Measurements from ENCODE around the gene MEIKIN.
"Not testable (repeated sequence)": the region's sequence is repeated elsewhere in the genome, so short reads cannot be mapped to it uniquely, and the experiment has no call there.

MEIKIN gene

DNA sequence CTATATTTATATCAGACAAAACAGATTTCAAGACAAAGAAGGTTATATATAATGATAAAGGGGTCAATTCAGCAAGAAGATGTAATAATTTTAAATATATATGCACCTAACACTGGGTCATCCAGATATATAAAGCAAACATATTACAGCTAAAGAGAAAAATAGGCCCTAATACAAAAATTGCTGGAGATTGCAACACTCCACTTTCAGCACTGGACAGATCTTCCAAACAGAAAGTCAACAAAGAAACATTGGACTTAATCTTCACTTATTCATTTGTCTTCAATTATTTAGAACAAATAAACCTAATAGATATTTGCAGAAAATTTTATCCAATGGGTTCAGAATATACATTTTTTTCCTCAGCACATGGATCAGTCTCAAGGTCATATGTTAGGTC is 45.8 kb downstream of the MEIKIN start:
- DNase-seq: no peak

DNA sequence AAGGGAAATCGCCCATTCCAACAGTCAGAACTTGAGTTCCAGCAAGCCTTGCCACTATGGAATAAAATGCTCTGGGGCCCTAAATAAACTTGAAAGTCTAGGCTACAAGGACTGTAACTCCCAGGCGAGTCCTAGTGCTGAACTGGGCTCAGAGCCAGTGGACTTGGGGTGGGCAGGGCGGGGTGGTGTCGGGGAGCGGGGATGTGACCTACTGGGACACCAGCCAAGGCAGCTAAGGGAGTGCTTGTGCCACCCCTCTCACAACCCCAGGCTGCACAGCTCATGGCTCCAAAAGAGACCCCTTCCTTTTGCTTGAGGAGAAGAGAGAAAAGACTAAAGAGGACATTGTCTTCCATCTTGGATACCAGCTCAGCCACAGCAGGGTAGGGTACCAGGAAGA is 61.5 kb downstream of the MEIKIN start:
- DNase-seq: no peak

DNA sequence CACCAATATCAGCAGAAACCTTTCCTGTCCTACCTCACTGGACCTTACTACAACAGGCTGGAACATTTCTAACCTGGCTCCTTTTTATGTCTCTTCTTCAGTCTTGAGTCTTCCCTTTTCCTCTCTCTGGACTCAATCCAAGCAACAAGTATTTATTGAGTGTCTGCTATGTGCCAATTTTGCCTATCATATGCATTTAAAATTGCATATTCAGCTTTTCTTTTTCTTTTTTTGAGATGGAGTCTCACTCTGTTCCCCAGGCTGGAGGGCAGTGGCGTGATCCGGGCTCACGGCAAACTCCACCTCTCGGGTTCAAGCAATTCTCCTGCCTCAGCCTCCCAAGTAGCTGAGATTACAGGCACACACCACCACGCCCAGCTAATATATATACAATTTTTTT is 65.8 kb downstream of the MEIKIN start:
- DNase-seq: no peak

DNA sequence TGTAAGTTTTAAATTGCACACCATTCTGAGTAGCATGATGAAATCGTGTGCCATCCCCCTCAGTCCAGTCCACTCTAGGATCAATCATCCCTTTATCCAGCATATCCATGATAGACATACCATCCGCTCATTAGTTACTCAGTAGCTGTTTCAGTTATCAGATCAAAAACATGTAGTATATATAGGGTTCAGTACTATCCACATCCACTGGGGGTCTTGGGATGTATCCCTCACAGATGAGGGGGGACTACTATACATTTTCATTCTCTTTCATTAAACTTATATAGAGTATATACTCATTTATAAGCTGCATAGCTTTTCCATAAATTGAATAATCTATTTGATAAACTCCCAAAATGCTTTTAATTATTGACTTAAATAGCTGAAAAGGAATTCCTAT is 67.6 kb downstream of the MEIKIN start:
- no peak for DNase-seq

DNA sequence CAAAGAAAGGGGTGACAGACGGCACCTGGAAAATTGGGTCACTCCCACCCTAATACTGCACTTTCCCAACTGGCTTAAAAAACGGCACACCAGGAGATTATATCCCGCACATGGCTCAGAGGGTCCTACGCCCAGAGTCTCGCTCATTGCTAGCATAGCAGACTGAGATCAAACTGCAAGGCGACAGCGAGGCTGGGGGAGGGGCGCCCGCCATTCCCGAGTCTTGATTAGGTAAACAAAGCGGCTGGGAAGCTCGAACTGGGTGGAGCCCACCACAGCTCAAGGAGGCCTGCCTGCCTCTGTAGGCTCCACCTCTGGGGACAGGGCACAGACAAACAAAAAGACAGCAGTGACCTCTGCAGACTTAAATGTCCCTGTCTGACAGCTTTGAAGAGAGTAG is 74.2 kb downstream of the MEIKIN start:
- not testable (repeated sequence) for DNase-seq

DNA sequence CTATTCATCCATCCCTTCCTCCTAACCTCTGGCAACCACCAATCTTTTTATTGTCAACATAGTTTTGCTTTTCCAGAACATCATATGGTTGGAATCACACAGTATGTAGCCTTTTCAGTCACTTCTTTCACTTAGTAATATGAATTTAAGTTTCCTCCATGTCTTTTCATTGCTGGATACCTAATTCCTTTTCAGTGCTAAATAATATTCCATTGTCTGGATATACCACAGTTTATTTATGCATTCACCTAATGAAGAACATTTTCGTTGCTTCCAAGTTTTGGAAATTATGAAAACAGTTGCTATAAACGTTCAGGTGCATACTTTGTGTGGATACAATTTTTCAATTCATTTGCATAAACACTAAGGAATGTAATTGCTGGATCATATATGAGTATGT is 77.9 kb downstream of the MEIKIN start:
- no peak for DNase-seq

DNA sequence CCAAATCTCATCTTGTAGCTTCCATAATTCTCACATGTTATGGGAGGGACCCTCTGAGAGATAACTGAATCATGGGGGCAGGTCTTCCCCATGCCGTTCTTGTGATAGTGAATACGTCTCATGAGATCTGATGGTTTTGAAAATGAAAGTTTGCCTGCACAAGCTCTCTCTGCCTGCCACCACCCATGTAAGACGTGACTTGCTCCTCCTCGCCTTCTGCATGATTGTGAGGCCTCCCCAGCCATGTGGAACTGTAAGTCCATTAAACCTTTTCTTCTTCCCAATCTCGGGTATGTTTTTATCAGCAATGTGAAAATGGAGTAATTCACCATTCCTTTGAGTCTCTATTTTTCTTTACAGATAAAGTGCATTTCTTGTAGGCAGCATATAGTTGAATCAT is 81.8 kb downstream of the MEIKIN start:
- no peak for DNase-seq

DNA sequence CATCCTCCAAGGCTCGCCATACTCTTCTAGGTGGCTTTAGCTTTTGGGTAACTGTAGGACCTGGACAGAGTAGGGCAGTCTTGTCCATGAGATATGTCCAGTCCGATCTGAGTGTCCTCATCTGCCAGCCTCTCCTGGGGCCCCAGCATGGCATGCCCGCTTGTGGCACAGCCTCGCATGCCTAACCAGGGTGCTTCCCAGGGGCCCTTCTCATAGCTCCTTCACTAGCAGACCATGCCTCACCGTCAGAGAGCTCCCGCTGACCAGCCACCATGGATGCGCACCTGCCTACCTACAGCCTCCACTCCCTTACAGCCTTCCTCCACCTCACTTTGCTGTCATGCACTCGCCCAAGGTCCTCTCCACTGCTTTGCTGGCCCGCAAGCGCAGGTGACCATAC is 88.1 kb downstream of the MEIKIN start:
- no peak for DNase-seq

DNA sequence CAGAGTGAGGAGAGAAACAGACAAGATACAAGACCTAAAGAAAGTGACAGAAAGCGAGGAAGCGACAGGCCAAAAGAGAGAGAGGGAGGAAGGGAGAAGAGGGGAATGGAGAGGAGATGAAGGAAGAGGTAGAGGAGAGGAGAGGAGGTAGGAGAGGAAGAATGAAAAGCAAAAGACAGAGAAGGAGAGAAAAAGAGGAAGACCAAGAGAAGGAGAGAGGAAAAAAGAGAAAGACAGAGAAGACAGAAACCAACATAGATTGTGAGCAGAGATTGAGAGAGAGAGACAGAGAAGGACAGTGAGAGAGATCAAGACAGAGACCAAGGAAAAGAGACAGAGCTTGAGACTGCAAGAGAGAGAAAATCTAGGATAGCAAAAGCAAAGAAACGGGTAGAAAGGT is 90.0 kb downstream of the MEIKIN start:
- no peak for DNase-seq

DNA sequence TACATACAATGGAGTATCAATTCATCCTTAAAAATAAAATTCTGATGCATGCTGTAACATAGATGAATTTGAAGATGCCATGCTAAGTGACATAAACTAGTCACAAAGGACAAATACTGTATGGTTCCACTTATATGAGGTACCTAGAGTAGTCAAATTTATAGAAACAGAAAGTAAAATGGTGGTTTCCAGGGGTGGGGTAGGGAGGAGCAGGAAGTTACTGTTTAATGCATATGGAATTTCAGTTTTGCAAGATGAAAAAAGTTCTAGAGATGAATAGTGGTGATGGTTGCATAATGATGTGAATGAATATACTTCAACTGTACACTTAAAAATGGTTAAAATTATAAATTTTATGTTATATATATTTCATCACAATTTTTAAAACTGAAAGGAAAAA is 91.3 kb downstream of the MEIKIN start:
- DNase-seq: peak; percentile 3

DNA sequence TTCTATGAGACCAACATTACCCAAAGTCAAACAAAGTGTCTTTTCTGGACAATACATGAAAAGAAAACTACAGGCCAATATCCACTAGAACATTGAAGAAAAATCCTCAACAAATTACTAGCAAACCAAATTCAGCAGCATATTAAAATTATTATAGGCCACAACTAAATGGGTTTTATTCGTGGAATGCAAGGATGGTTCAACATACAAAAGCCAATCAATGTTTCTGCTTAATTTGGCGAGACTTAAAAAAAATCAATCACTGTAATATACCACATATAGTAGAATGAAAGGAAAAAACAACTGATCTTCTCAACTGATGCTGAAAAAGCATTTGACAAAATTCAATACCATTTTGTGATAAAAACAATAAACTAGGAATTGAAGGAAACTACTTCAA is 96.8 kb downstream of the MEIKIN start:
- DNase-seq: no peak

DNA sequence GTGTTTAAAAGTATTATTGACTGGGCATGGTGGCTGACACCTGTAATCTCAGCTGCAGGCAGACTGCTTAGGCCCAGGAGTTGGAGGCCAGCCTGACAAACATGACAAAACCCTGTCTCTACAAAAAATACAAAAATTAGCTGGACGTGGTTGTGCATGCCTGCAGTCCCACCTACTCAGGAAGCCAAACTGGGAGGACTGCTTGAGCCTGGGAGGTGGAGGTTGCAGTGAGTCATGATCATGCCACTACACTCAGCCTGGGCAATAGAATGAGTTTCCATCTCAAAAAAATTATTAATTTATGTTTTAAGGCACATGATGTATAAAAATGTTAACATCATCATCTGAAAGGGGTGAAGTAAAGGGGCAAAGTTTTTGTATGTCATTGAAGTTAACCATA is 98.9 kb downstream of the MEIKIN start:
- no peak for DNase-seq

DNA sequence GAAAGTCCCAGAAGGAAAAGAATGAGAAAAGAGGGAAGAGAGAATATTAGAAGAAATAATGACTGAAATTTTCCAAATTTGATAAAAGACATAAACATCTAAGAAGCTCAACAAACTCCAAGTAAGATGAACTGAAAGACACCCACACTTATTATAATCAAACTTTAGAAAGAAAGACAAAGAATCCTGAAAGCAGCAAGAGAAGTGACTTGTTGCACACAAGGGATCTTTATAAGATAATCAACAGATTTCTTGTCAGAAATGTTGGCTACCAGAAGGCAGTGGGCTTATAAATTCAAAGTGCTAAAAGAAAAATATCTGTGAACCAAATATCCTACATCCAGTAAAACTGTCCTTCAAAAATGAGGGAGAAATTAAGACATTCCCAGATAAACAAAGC is 99.6 kb downstream of the MEIKIN start:
- no peak for DNase-seq

DNA sequence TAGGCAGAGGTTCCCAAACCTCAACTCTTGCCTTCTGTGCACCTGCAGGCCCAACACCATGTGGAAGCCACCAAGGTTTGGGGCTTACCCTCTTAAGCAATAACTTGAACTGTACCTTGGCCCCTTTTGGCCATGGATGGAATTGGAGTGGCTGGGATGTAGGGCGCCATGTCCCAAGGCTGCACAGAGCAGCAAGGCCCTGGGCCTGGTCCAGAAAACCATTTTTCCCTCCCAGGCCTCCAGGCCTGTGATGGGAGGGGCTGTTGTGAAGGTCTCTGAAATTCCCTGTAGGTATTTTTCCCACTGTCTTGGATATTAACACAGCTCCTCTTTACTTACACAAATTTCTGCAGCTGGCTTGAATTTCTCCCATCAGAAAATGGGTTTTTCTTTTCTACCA is 102.5 kb downstream of the MEIKIN start:
- DNase-seq: not testable (repeated sequence)

DNA sequence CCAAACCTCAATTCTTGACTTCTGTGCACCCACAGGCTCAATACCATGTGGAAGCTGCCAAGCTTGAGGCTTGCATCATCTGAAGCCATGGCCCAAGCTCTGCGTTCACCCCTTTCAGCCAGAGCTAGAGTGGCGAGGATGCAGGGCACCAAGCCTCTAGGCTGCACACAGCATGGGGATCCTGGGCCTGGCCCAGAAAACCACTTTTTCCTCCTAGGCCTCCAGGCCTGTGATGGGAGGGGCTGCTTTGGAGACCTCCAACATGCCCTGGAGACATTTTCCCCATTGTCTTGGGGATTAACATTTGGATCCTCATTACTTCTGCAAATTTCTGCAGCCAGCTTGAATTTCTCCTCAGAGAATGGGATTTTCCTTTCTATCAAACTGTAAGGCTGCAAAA is 112.8 kb downstream of the MEIKIN start:
- not testable (repeated sequence) for DNase-seq

DNA sequence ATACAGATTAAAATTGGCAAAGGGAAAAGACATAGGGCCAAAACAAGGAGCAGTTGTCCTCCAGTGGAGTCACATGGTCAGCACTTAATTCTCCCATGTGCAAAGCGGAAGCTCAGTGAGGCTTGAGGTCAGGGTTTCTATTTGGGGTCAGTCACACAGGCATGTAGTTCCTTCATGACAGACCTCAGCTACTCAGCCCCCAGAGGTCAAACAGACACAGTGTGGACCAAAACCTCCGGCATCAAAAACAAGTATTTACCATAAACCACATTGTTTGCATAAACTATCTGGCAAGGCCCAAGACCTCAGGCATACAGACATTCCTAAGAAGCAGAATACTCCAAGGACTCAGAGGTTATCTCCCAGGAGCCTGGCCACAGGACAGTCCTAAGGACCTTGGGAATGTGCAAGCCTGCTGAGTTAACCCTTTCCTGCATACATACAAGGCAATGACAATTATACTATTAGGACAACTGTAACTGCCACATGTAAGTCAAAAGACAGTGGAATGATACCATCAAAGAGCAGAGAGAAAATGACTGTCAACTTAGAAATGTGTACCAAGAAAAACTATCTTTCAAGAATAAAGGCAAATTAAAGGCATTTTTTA is 120.0 kb downstream of the MEIKIN start:
- DNase-seq: no peak

DNA sequence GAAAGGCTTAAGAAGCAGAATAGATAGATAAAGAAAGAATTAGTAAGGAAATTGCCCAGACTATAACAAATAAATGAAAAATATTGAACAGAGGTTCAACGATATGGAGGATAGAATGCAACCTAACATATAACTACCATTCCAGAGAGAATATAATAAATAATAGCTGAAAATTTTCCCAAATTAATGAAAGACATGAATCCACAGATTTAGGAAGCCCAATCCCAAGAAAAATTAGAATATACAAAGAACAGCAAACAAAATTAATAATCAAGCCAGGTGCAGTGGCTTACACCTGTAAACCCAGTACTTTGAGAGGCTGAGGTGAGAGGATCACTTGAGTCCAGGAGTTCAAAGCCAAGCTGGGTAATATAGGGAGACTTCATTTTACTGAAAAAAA is 120.8 kb downstream of the MEIKIN start:
- DNase-seq: no peak

DNA sequence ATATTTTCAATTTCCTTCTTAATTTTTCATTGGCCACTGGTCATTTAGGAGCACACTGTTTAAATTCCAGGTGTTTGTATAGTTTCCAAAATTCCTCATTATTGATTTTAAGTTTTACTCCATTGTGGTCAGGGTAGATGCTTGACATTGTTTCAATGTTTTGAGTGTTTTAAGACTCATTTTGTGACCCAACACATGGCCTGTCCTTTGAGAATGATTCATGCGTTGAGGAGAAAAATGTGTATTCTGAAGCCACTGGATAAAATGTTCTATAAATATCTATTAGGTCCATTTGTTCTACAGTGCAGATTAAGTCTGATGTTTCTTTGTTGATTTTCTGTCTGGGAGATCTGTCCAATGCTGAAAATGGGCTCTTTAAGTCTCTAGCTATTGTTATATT is 124.2 kb downstream of the MEIKIN start:
- DNase-seq: peak; percentile 24

DNA sequence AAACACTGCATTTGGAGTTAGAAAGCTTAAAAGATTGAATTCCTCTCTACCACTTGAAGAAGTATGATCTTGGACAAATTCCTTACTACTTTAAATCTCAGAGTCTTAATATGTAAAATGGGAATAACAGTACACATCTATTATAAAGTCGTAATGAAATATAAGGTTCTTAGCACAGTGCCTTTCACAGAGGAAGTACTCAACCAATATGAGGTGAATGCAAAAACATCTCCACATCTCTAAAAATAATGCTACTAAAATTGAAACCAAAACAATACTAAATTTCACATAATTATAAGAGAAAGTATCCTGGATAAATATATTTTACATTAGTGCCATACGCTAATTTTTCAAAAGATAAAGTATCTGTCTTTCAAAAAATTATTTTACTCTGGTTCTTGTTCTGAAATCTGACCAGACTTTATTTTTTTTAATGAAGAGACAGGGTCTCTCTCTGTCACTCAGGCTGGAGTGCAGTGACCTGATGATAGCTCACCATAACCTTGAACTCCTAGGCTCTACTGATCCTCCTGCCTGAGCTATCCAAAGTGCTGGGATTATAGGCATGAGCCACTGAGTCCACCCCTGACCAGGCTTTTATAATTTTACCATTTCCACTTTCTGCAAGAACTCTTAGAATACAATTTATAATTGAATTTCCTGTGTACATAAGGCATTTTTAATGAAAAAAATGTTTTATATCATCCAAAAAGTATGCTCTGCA is 127.3 kb downstream of the MEIKIN start:
- no peak for DNase-seq

DNA sequence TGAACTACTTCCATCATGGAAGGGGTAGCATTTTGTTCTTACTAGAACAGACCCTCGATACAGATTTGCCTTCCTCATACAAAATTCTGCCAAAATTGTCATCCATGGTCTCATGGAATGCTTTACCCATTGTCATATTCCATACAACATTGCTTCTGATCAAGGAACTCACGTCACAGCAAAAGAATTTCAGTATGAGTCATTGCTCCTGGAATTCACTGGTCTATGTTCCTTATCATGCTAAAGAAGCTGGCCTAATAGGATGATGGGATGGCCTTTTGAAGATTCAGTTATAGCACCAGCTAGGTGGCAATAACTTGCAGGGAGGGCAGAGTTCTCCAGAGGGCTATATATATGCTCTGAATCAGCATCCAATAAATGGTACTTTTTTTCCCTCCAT is 130.5 kb downstream of the MEIKIN start:
- DNase-seq: peak; percentile 87

DNA sequence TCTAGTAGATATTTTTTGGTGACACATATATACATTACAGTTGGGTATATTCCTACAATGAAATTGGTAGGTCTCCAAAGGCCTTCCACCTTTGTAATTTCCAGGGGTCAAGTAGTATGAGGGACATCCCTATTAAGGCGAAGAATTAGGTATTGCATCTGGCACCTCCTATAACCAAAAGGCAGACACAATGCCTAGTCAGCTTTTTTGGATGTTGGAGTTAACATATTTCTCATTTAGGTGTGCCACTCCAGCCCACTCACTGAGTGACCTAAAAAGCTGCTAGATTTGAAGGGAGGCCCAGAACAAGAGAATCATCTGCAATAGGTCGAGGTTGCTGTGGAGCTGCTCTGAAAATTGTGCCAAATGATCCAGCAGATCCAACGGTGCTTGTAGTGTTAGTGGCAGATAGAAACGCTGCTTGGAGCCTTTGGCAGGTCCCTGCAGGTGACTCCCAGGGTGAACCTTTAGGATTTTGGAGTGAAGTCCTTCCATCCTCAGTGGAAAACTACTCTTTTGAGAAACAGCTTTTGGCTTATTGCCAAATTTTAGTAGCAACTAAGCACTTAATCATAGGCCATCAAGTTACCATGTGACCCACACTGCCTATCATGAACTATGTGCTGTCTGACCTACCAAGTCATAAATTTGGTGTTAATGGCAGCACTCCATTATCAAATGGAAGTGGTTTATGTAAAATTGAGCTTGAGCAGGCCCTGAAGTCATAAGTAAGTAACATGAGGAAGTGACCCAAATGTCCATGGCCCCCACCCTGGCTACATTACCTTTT is 132.9 kb downstream of the MEIKIN start:
- DNase-seq: no peak

DNA sequence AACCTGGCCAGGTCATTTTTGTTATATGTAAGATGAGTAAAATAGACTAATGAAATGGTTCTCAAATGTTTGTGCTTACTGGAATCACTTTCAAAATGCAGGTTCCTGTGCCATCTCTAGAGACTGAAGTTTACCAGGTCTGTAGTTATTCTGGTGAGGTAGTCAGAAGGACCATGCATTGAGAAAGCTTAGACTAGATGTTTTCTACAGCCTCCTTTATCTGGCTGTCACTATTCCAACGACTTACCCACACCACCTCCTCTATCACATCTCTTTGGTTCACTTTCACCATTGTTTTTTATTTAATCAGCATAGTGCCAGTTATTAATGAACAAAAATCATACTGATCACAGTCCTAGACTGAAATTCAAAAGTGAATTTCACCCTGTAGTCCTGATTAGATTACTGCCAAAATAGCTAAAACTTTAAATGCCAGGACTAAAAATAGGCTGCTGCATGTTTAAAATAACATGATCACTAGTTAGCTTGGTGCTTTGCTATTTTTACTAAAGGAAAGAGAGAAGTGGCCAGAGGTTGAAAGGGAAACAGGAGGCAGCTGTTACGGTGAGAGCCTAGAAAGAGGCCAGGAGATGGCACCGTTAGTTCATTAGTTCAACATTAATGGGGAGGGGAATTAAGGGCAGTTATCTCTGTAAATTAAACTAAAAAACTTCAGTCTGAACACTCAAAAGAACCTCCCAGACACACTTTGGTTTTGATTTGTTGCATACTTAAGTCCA is 134.8 kb downstream of the MEIKIN start:
- no peak for DNase-seq
